NCI-H226 (cell line): ENCODE data around the gene LHX5.

ENCODE experiments used
- DNase-seq: peaks from one replicate; pipeline ENCODE4 v3.0.0-alpha.2; 2015

Gene LHX5

GRCh38 chr12:113438523-113439300 lies 33.0 kb downstream of the LHX5 start:
- no peak for DNase-seq

DNA sequence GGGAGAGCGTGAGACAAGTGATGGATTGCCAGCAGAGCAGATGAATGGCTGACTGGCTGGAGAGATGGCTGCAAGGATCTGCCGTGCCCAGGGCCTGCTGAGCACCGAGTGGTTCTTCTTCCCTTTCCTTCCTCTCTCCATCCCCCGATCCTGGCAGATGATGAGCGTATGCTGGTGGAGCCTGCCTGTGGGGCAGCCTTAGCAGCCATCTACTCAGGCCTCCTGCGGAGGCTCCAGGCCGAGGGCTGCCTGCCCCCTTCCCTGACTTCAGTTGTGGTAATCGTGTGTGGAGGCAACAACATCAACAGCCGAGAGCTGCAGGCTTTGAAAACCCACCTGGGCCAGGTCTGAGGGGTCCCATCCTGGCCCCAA lies 34.0 kb downstream of the LHX5 start:
- no peak for DNase-seq

DNA sequence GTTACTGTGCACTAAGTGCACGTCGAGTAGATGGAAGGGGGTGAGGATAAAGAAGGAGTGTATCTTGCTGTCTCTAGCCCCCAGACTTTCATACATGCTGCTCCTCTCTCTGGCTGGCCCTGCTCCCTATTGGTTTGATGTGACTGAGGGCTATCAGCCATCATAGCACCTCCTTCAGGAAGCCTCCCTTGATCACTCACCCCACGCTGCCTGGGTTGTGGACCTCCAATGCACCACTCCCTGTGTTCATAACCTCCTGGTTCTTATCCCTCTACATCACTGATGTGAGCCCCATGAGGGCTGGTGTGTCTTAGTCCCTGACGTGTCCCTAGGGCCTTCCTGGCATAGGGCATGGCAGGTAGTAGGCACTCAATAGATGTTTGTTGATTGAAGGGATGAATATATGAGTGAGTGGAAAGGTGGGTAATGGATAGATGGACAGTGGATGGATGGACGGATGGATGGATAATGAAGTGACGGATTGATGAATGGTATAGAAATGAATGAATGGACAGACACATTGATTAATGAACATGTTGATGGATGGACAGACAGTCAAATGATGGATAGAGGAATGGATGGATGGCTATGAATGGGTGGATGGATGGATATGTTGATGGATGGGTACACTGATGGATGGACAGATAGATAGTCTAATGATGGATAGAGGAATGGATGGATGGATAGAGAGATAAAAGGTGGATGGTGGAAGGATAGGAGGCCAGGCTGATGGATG lies 34.5 kb downstream of the LHX5 start:
- no peak for DNase-seq

- DNase-seq = no peak
These were observed 35.1 kb downstream of the LHX5 start for GRCh38 chr12:113436586-113436985.

- DNase-seq = no peak
These were observed 36.3 kb downstream of the LHX5 start for GRCh38 chr12:113435367-113435766.

DNA sequence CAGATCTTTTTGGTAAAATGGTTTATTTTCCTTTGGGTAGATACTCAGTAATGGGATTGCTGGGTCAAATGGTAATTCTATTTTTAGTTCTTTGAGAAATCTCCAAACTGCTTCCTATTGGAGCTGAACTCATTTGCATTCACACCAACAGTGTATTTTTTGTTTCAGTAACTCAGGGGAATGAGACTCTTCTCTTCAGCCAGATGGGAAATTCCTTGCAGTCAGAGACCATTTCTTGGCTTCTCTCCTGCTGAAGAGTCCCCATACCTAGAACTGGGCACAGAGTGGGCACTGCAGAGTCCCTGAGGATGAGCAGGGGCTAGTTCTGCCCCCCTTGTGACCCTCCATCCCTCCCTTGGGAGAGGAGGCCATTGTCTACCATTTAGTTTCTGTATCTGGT lies 38.7 kb downstream of the LHX5 start:
- DNase-seq = no peak

DNA sequence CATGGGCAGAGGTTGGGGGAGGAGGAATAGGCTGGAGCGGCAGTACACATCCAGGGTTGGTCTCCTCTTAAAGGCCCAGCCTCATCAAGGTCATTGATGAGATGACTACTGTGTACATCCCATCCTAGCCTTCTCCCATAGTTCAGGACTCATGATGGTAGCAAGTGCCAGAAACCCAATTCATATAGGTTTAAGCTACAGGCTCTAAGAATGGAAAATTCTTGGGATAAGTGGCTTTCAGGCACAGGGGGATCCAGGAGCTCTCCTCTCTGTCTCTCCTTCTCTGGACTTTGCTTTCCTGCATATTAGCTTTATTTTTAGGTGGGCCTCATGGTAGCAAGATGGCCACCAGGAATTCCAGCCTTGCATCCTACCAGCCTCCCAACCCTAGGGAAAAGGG lies 43.2 kb downstream of the LHX5 start:
- no peak for DNase-seq

GRCh38 chr12:113427882-113428281 lies 43.8 kb downstream of the LHX5 start:
- no peak for DNase-seq

DNA sequence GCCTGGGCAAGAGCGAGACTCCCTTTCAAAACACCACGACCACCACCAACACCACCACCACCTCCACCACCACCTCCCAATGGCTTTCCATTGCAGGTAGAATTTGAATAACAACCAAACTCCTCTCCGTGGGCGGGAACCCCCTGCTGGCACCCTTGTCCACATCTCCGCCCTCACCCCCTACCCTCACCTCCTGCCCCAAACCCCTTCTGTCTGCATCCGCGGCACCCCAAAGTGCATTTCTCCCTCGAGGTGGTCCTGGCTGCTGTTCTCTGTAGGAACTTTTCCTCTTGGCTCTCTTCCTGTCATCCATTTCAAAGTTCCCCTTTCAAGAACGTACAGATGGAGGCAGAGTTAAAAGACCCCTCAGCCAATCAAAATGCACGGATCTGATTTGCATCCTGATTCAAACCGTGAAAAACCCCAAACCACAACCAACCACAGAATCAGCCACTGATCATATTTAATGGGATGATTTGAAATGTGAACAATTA lies 45.7 kb downstream of the LHX5 start:
- no peak for DNase-seq

- peak; percentile 32 for DNase-seq
These were observed 46.5 kb downstream of the LHX5 start for GRCh38 chr12:113424915-113425823.

DNA sequence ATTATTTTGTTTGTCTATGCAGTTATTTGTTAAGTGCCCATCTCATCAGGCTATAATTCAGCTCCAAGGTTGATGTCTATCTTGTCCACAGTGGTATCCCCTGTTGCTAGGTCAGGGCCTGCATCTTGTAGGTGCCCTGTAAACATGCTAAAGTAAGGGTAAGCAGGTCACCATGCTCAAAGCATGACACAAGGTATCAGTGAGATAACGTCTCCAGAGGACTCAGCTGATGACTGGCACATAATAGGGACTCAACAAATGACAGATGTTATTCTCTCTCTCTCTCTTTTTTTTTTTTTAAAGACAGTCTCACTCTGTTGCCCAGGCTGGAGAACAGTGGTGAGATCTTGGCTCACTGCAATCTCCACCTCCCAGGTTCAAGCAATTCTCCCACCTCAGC lies 47.2 kb downstream of the LHX5 start:
- no peak for DNase-seq

DNA sequence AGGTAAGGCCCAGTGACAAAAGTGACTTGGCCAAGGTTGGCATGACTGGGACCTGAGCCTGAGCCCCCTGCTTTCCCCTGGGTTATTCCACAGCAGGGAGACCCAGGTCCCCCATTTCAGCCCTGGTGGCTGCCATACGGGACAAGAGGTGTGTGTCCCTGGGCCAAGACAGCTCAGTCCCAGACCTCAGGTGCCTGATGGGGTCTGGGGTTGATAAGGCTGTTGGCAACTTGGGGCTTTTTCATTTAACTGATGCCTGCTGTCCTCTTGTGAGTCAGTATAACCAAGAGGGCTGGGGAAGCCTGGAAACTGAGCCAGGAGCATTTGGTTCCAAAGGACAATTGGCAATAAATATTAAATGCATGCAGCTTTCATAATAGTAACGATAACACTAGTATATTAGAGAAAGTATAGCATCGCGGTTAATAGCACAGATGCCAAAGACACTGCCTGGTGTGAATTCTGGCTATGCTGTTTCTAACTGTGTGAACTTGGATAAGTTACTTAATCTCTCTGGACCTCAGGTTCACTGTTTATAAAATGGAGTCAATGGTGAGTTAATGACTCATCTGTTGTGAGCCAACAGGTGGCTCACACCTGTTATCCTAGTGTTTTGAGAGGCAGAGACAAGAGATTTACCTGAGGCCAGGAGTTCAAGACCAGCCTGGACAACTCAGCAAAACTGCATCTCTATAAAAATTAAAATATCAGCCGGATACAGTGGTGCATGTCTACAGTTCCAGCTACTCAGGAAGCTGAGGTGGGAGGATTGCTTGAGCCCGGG lies 48.6 kb downstream of the LHX5 start:
- no peak for DNase-seq

DNA sequence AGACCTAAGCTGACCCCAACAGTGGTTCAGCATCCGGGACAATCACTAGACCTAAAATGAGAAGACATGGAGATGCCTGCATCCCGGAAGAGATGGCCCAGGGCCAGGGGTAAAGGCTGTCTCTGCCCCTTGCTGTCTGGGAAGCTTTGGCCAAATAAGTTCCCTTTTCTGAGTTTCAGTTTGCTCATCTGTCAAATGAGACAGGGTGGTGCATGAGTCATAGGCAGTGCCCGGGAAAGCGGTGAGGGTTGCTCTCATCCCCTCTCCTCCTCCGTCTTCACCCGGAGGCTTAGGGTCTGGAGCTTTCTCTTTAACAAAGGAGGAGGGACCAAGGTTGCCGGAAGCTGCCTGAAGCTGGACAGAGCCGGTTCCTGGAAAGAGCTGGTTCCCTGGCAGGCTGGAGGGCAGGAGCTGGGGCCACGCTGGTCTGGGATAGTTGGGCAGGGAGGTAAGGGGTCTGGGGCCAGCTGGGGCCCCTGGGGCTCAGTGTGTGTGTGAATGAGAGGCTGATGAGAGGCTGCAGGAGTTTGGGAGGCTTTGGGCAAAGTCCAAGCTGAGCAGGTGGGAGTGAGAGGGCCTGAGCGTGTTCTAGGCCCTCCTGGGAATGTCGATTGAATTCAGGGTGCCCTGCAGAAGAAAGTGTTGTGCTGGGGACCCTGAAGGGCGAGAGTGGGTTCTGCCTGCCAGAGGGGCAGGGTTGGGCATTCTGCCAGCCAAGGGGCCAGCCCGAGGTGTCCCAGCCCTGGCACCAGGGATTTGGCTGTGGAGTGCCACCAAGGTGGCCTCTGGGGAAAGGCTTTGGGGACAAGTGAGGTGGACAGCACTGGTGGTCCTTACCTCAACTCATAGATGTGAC lies 49.4 kb downstream of the LHX5 start, which contains the start of gene SDSL:
Gene SDSL, plus strand, starts transcription at position 351 of the 856 bp plus-strand sequence. CDS start 5,603 bp downstream, outside the sequence.
- peak; percentile 96 for DNase-seq

GRCh38 chr12:113420996-113421595 lies 50.6 kb downstream of the LHX5 start:
- no peak for DNase-seq

GRCh38 chr12:113418213-113418879 lies 53.3 kb downstream of the LHX5 start:
- no peak for DNase-seq

- no peak for DNase-seq
These were observed 55.4 kb downstream of the LHX5 start for GRCh38 chr12:113416091-113416754.

DNA sequence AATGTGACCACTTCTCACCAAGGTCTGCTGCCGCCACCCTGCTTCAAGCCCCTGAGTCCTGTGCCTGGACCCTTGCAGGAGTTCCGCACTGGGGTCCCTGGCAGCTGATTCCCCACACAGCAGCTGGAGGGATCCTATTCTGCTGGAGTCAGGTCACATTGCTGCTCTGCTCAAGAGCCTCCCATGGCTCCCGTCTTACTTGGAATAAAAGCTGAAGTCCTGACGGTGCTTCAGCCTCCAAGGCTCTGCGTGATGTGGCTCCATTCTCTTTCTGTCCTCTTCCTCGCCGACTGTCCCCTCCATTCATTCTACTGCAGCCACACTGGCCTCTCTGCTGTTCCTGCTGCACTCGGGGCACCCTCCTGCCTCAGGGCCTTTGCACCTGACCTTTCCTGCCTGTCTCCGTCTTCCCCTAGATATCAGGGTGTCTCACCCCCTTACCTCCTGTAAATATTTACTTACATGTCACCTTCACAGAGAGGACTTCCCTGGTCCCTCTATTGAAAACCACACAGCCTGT lies 57.1 kb downstream of the LHX5 start:
- DNase-seq = no peak

DNA sequence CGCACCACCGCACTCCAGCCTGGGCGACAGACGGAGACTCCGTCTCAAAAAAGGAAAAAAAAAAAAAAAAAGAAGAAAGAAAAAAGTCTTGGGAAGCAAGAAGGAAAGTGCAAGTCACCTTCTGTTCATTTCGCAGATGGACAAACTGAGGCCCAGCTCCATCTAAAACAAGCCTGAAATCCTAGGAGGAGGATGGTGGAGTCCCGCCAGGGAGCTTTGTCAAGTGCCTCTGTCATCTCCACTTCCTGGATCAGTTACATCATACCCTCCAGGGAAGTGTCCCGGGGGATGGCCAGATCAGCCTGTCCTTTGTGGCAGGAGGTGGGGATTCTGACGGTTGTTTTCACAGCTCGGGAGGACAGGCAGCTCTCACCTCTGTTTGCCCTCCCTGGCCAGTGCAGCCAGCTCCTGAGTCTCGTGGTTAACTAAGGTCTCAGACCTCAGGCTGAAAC lies 58.2 kb downstream of the LHX5 start:
- no peak for DNase-seq
